ENCODE data around the gene DENND4A. TPM values are rescaled to one million over a fixed set of nuclear protein-coding genes. Genes with fewer than 3 reads are reported as not detected.

The DENND4A gene
- total RNA-seq, 1 experiment from 2014 or later = 14.4 TPM

DNA sequence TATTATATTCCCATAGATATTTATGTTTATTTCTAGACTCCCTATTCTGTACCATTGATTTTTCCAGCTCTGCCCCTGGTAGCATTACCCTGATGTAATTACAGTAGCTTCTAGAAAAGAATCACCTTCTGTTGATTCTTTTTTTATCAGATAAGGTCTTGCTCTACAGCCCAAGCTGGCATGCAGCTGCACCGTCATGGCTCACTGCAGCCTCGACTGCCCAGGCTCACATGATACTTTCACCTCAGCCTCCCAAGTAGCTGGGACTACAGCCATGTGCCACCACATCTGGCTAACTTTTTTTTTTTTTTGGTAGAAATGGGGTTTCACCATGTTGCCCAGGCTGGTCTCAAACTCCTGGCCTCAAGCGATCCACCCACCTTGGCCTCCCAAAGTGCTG lies 128.6 kb downstream of the DENND4A start:
- POLR2A ChIA-PET = no interaction called here
- in situ Hi-C loops (cut with HindIII; ENCODE audit: low pct_unique_long_range_greater_than_20kb, low sequenced_read_pairs) = no loop called here
- TF ChIP-seq POLR2AphosphoS5 (IDR thresholded peaks at IDR 0.05; ENCODE audit: low read depth, low read length) (no peak), SIN3A (IDR thresholded peaks at IDR 0.05; ENCODE audit: borderline replicate concordance, insufficient read depth, low read depth, low read length) (no peak), CTCF (IDR thresholded peaks at IDR 0.05) (no peak), REST (IDR thresholded peaks at IDR 0.05; ENCODE audit: insufficient read depth in 1 of 2, low read depth in 2 of 2, low read length in 1 of 2) (no peak), TCF7L2 (IDR thresholded peaks at IDR 0.05; ENCODE audit: low read depth, low read length) (no peak)
- Histone ChIP-seq H3K9me3 (ENCODE audit: control insufficient read depth, insufficient read depth, low read depth, low read length) (no peaks in the 10 kb centered on the region), H3K4me1 (ENCODE audit: control insufficient read depth, insufficient read depth, low read length) (no peaks in the 10 kb centered on the region), H3K4me3 (ENCODE audit: low read depth in 2 of 2, low read length in 2 of 2) (no peak overlapping the region), H3K27me3 (ENCODE audit: control insufficient read depth, insufficient read depth, low read length) (no peaks in the 10 kb centered on the region), H3K36me3 (ENCODE audit: control insufficient read depth, insufficient read depth, low read length) (no peaks in the 10 kb centered on the region; the same call in 1 of the 2 replicates), H3K27ac (ENCODE audit: low read length) (no peak overlapping the region)
- no TSS peak for BruUV-seq (replicated peaks)
- CTCF ChIA-PET = interaction anchor here (0.7 kb wide), 1 partner anchor 141 kb away, joined by 5 read pairs; no protein-coding TSS in a partner anchor
- ATAC-seq (no peak), DNase-seq (ENCODE audit: low read depth, low spot score) (no peak)
- intact Hi-C loops (cut with micrococcal nuclease; ENCODE audit: unreplicated experiment) = no loop called here

DNA sequence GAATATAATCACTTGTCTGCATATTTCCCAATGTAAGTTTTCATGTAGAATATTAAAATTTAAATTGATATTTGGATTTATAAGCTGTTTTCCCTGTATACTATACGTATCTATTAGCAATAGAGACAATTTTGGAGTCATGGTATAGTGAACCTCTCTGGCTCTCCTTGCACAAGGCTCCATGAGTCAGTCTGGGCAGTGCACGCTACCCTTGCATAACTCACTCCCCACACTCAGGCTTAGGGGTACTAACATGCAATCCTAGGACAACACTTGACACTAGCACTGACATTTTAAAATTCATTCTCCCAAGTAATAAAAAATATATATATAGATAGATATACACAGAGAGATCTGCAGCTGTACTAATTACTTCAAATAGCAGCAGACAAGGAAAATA lies 131.2 kb downstream of the DENND4A start:
- no peak overlapping the region for H3K4me3 ChIP-seq (ENCODE audit: low read depth in 2 of 2, low read length in 2 of 2)
- no peaks in the 10 kb centered on the region for H3K27me3 ChIP-seq (ENCODE audit: control insufficient read depth, insufficient read depth, low read length)
- POLR2A ChIA-PET = no interaction called here
- no peak for ATAC-seq
- H3K9me3 ChIP-seq (ENCODE audit: control insufficient read depth, insufficient read depth, low read depth, low read length) = no peaks in the 10 kb centered on the region
- H3K27ac ChIP-seq (ENCODE audit: low read length) = no peak overlapping the region
- TF ChIP-seq CTCF (IDR thresholded peaks at IDR 0.05) (no peak), TCF7L2 (IDR thresholded peaks at IDR 0.05; ENCODE audit: low read depth, low read length) (no peak), REST (IDR thresholded peaks at IDR 0.05; ENCODE audit: insufficient read depth in 1 of 2, low read depth in 2 of 2, low read length in 1 of 2) (no peak), SIN3A (IDR thresholded peaks at IDR 0.05; ENCODE audit: borderline replicate concordance, insufficient read depth, low read depth, low read length) (no peak), POLR2AphosphoS5 (IDR thresholded peaks at IDR 0.05; ENCODE audit: low read depth, low read length) (no peak)
- CTCF ChIA-PET = no interaction called here
- H3K4me1 ChIP-seq (ENCODE audit: control insufficient read depth, insufficient read depth, low read length) = no peaks in the 10 kb centered on the region
- intact Hi-C loops (cut with micrococcal nuclease; ENCODE audit: unreplicated experiment) = no loop called here
- no peak for DNase-seq (ENCODE audit: low read depth, low spot score)
- no TSS peak for BruUV-seq (replicated peaks)
- no peaks in the 10 kb centered on the region; the same call in 1 of the 2 replicates for H3K36me3 ChIP-seq (ENCODE audit: control insufficient read depth, insufficient read depth, low read length)
- in situ Hi-C loops (cut with HindIII; ENCODE audit: low pct_unique_long_range_greater_than_20kb, low sequenced_read_pairs) = no loop called here

Measured in Panc1 (cell line).